CD4-positive, CD25-positive, alpha-beta regulatory T cell (primary cell): ENCODE data around the gene ATXN2. TPM values are rescaled to one million over a fixed set of nuclear protein-coding genes. Genes with fewer than 3 reads are reported as not detected.
"Not testable (repeated sequence)": the region's sequence is repeated elsewhere in the genome, so short reads cannot be mapped to it uniquely, and the experiment has no call there.

Experiments used
- ATAC-seq, 2 donors: fragments of 150-1000 bp; cut with Tn5 transposase; one replicate each; pipeline ENCODE4 v1.10.0; 2021; ENCODE audit warnings: low read depth in 2 of 2, moderate number of reproducible peaks in 2 of 2, moderate library complexity in 1 of 2
- DNase-seq, 3 donors: peaks; one replicate each; pipeline versions ENCODE4 v3.0.0 to v3.0.0-alpha.2; 2012 to 2022; ENCODE audit warnings: mixed read lengths in 1 of 3
- H3K27ac ChIP-seq: one replicate; pipeline ENCODE4 v1.7.0; 2013; ENCODE audit warnings: mild to moderate bottlenecking, low read length; ENCODE audit not compliant: insufficient read depth, poor library complexity, severe bottlenecking
- H3K27me3 ChIP-seq: one replicate; pipeline ENCODE4 v1.7.0; 2013; ENCODE audit warnings: low read length; ENCODE audit not compliant: control insufficient read depth, insufficient read depth
- H3K36me3 ChIP-seq: one replicate; pipeline ENCODE4 v1.7.0; 2013; ENCODE audit warnings: mild to moderate bottlenecking, low read length, moderate library complexity; ENCODE audit not compliant: control insufficient read depth, insufficient read depth
- H3K4me1 ChIP-seq: 2 replicates; pipeline ENCODE4 v1.7.0; 2013; ENCODE audit warnings: mild to moderate bottlenecking, low read length; ENCODE audit not compliant: insufficient read depth, control insufficient read depth, poor library complexity, severe bottlenecking
- H3K4me3 ChIP-seq: one replicate; pipeline ENCODE4 v1.7.0; 2013; ENCODE audit warnings: low read depth, mild to moderate bottlenecking, low read length, moderate library complexity
- H3K9me3 ChIP-seq, 2 experiments: 1 replicate in 1 of 2; 2 replicates in 1 of 2; pipeline ENCODE4 v1.7.0; 2013; ENCODE audit warnings: low read length in 2 of 2, mild to moderate bottlenecking in 1 of 2, moderate library complexity in 1 of 2; ENCODE audit not compliant: control insufficient read depth in 2 of 2
- H3K27ac Mint-ChIP-seq, 3 donors: one replicate each; pipeline ENCODE4 v1.8.0; 2020 to 2022; ENCODE audit warnings: mild to moderate bottlenecking in 3 of 3, mixed read lengths in 3 of 3, moderate library complexity in 2 of 3
- H3K27me3 Mint-ChIP-seq: one replicate; pipeline ENCODE4 v1.8.0; 2022; ENCODE audit warnings: mild to moderate bottlenecking, mixed read lengths
- H3K36me3 Mint-ChIP-seq: one replicate; pipeline ENCODE4 v1.8.0; 2020; ENCODE audit warnings: mixed read lengths
- H3K4me1 Mint-ChIP-seq, 4 donors: one replicate each; pipeline ENCODE4 v1.8.0; 2020 to 2022; ENCODE audit warnings: mixed read lengths in 4 of 4, mild to moderate bottlenecking in 1 of 4
- H3K4me3 Mint-ChIP-seq, 4 donors: one replicate each; pipeline ENCODE4 v1.8.0; 2020 to 2022; ENCODE audit warnings: mild to moderate bottlenecking in 4 of 4, mixed read lengths in 4 of 4, moderate library complexity in 3 of 4
- H3K9me3 Mint-ChIP-seq, 7 donors: one replicate each; pipeline ENCODE4 v1.8.0; 2020 to 2022; ENCODE audit warnings: mixed read lengths in 7 of 7, mild to moderate bottlenecking in 3 of 7, moderate library complexity in 2 of 7
- polyA plus RNA-seq, 4 donors: library from polyadenylated mRNA; unstranded; fragments of 300-500 nt; fragmentation: Illumina TruSeq; gene quantifications; one replicate each; pipeline ENCODE4 v1.2.3, GENCODE V29; 2021
- total RNA-seq: library from RNA; stranded (reverse); gene quantifications from one replicate; pipeline ENCODE4 v1.2.3, GENCODE V29; 2022

Gene ATXN2
- total and polyA plus RNA-seq, 5 donors from 2014 or later: 9.7 to 43.1 (median 14.8) TPM

GRCh38 chr12:111529424-111530368 lies 69.4 kb downstream of the ATXN2 start:
- no peaks in the 10 kb centered on the region for H3K9me3 Mint-ChIP-seq
- H3K27ac Mint-ChIP-seq: peak overlapping the region in 1 of 3 donors; percentile 53
- peaks cover 21% of the 10 kb centered on the region for H3K36me3 Mint-ChIP-seq
- ATAC-seq: peak; percentile 82 to 86
- H3K4me3 Mint-ChIP-seq: no peak overlapping the region
- Histone ChIP-seq H3K4me1 (no peaks in the 10 kb centered on the region), H3K9me3 (no peaks in the 10 kb centered on the region), H3K27ac (peak overlapping the region; percentile 19), H3K36me3 (peaks cover 18% of the 10 kb centered on the region), H3K4me3 (no peak overlapping the region), H3K27me3 (no peaks in the 10 kb centered on the region)
- peaks cover 5 to 6% (median 6%) of the 10 kb centered on the region in 4 donors for H3K4me1 Mint-ChIP-seq
- H3K27me3 Mint-ChIP-seq: no peaks in the 10 kb centered on the region
- DNase-seq: peak; percentile 40 to 82 (median 61)

- Mint-ChIP-seq H3K4me3 (no peak overlapping the region), H3K27me3 (no peaks in the 10 kb centered on the region), H3K36me3 (peaks cover 14% of the 10 kb centered on the region), H3K4me1 (peaks cover 0 to 2% (median 0%) of the 10 kb centered on the region in 4 donors), H3K9me3 (no peaks in the 10 kb centered on the region), H3K27ac (no peak overlapping the region)
- Histone ChIP-seq H3K27ac (no peak overlapping the region), H3K4me3 (no peak overlapping the region), H3K36me3 (peaks cover 40% of the 10 kb centered on the region), H3K4me1 (no peaks in the 10 kb centered on the region), H3K9me3 (no peaks in the 10 kb centered on the region), H3K27me3 (no peaks in the 10 kb centered on the region)
- ATAC-seq: no peak
- DNase-seq: no peak
Measured at GRCh38 chr12:111523587-111524167, 75.4 kb downstream of the ATXN2 start.

GRCh38 chr12:111521801-111522200 lies 77.3 kb downstream of the ATXN2 start:
- H3K27ac Mint-ChIP-seq: peak overlapping the region in 1 of 3 donors; percentile 32
- no peak overlapping the region for H3K4me3 Mint-ChIP-seq
- H3K4me1 ChIP-seq: no peaks in the 10 kb centered on the region
- no peak overlapping the region for H3K27ac ChIP-seq
- H3K36me3 ChIP-seq: peaks cover 55% of the 10 kb centered on the region
- peaks cover 0 to 2% (median 0%) of the 10 kb centered on the region in 4 donors for H3K4me1 Mint-ChIP-seq
- H3K27me3 Mint-ChIP-seq: no peaks in the 10 kb centered on the region
- DNase-seq (no peak), ATAC-seq (no peak)
- H3K36me3 Mint-ChIP-seq: peaks cover 13% of the 10 kb centered on the region
- H3K27me3 ChIP-seq: no peaks in the 10 kb centered on the region
- H3K4me3 ChIP-seq: no peak overlapping the region
- no peaks in the 10 kb centered on the region for H3K9me3 ChIP-seq
- H3K9me3 Mint-ChIP-seq: no peaks in the 10 kb centered on the region

- Histone ChIP-seq H3K9me3 (no peaks in the 10 kb centered on the region), H3K4me3 (no peak overlapping the region), H3K27ac (no peak overlapping the region), H3K36me3 (peaks cover 58% of the 10 kb centered on the region), H3K4me1 (no peaks in the 10 kb centered on the region), H3K27me3 (no peaks in the 10 kb centered on the region)
- Mint-ChIP-seq H3K4me3 (no peak overlapping the region), H3K36me3 (peaks cover 12% of the 10 kb centered on the region), H3K27me3 (no peaks in the 10 kb centered on the region), H3K27ac (no peak overlapping the region), H3K4me1 (no peaks in the 10 kb centered on the region), H3K9me3 (no peaks in the 10 kb centered on the region)
- no peak for ATAC-seq
- peak in 1 of 3 donors; percentile 23 for DNase-seq
Measured at GRCh38 chr12:111519937-111520336, 79.2 kb downstream of the ATXN2 start.

GRCh38 chr12:111519083-111519482 lies 80.0 kb downstream of the ATXN2 start:
- Mint-ChIP-seq H3K4me1 (no peaks in the 10 kb centered on the region), H3K27ac (no peak overlapping the region), H3K9me3 (no peaks in the 10 kb centered on the region), H3K4me3 (no peak overlapping the region), H3K36me3 (peaks cover 6% of the 10 kb centered on the region), H3K27me3 (no peaks in the 10 kb centered on the region)
- Histone ChIP-seq H3K4me3 (no peak overlapping the region), H3K27me3 (no peaks in the 10 kb centered on the region), H3K9me3 (no peaks in the 10 kb centered on the region), H3K4me1 (no peaks in the 10 kb centered on the region), H3K36me3 (peaks cover 51% of the 10 kb centered on the region), H3K27ac (no peak overlapping the region)
- DNase-seq: no peak
- ATAC-seq: no peak

GRCh38 chr12:111507719-111508118 lies 91.4 kb downstream of the ATXN2 start:
- H3K9me3 ChIP-seq, H3K9me3 Mint-ChIP-seq, H3K27ac ChIP-seq, H3K27me3 Mint-ChIP-seq, H3K4me3 Mint-ChIP-seq, H3K4me1 Mint-ChIP-seq, DNase-seq, H3K4me3 ChIP-seq, ATAC-seq, H3K27ac Mint-ChIP-seq, H3K27me3 ChIP-seq, H3K4me1 ChIP-seq: not testable (repeated sequence)
- peaks cover 30% of the 10 kb centered on the region for H3K36me3 Mint-ChIP-seq
- peaks cover 50% of the 10 kb centered on the region for H3K36me3 ChIP-seq

- peaks cover 30% of the 10 kb centered on the region for H3K36me3 Mint-ChIP-seq
- ATAC-seq, H3K4me1 ChIP-seq, H3K4me1 Mint-ChIP-seq, H3K27ac Mint-ChIP-seq, H3K9me3 ChIP-seq, H3K27me3 Mint-ChIP-seq, H3K9me3 Mint-ChIP-seq, H3K4me3 Mint-ChIP-seq, H3K27ac ChIP-seq, H3K4me3 ChIP-seq, DNase-seq, H3K27me3 ChIP-seq: not testable (repeated sequence)
- H3K36me3 ChIP-seq: peaks cover 50% of the 10 kb centered on the region
Measured at GRCh38 chr12:111507258-111507657, 91.9 kb downstream of the ATXN2 start.
